GM21717 (cell line): ENCODE data around the gene FLOT2.
"Not testable (repeated sequence)": the region's sequence is repeated elsewhere in the genome, so short reads cannot be mapped to it uniquely, and the experiment has no call there.

Source experiments
- ATAC-seq: cut with Tn5 transposase; IDR thresholded peaks from one replicate; pipeline ENCODE4 v1.9.1; 2021; ENCODE audit warnings: mild to moderate bottlenecking, moderate library complexity; ENCODE audit not compliant: unreplicated experiment

The FLOT2 gene

DNA sequence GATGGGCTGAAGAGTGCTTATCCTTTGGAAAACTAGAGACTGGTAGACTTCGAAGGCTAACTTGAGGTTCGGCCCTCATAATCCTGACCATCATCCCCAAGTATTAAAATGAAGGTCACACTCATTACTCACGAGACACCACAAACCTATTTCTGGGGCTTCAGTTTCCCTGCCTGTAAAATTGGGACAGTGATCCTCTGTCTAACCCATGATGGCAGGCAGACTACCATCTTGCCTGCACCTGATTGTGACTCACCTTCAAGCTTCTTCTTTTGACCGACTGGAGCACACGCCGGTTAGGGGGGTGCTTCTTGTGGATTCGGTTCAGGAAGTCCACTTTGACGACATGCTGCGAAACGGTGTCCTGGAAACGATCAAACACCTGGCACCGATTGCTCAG is 19.5 kb upstream of the FLOT2 start:
- no peak for ATAC-seq

DNA sequence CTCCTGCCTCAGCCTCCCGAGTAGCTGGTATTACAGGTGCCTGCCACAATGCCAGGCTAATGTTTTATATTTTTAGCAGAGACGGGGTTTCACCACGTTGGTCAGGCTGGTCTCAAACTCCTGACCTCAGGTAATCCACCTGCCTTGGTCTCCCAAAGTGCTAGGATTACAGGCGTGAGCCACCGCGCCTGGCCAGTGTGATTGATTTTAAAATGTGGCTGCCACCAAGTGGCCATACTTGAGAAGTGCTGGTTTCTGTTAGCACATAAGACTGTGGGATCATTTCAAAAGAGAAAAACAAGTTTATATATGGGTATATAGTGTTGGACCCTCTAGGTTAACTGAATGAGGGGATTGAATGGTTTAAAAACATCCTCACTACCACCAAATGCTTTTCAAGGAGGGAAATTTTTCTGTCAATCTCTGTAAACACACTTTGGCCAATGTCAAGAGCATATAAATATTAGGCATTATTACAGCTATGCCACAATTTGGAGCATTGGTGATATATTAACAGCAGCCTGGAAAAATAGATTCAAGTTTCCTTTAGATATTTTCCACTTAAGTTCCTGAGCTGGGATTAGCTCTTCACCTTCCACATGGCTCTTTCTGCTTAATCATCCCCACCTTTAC is 18.9 kb upstream of the FLOT2 start:
- no peak for ATAC-seq

DNA sequence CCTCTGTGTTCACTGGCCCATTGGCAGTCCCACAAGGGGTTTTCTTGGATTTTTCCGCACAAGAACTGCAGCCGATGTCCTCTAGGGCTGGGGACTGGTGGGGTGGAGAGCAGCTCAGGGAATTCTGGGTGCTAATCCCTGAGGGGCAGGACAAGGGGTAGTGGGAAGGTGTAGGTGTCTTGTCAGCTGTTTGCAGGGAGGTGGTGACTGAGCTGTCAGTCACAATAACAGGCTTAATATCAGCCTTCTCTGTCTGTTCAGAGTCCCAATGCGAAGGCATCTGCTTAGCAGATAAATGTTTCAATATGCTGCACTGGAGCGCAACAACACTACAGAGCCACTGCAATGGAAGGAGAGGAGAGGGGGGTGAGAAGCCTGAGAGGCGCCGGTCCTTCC is 15.4 kb upstream of the FLOT2 start:
- no peak for ATAC-seq

DNA sequence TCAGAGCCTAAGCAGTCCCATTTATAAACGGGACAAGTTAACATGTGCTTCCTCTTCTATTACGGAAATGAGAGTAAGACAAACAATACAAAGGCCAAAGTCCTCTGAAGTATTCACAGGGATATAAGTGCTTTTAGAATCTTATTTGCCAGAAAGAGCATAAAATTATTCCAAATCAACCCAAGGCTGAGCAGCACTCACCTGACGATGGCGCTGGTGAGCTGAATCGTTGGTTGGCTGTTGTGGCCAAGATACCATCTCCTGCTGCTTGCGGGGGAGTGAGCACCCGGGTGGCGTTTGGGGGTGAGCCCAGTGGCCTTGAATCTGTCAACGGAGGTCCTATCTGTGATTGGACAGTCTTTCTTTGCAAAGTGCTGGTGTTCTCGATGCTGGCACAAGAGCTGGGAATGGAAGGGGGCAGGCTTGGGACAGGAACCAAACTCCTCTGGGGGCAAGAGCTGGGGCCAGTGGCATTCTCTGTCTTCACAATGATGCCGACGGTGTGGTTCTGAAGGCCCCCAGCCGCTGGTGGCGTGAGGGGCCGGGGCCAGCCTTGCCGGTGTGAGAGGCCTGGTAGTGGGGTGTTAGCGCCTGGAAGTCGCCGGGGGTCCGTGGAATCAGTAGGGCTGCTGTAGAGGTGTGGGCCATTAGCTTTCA is 14.9 kb upstream of the FLOT2 start:
- no peak for ATAC-seq

DNA sequence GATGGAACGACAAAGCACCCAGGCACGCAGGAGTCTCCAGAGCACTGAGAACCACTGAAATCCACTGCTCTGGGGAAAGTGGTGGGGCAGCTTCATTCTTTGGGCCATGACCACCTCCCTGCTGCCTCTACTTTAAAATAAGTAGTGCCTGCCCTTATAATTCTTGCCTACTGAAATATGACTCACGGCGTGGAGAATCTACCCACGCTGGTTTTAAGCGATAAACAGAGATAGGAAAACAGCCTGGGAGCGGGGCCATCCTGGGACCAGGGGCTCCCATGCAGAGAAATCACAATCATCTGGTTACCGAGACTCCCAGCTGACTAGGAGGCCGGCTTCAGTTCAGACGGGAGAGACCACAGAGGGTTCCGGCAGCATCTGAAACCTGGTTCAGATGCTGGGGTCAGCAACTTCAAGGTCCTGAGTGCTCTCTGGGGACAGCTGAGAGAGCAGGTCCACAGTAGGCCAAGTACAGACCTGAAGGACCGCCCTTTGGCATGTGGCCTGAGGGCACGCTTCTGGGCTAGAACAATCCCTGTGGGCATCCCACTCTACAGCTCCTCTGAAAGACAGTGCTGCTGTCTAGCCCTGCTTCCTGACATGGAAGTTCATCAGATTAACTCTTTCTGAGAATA is 14.0 kb upstream of the FLOT2 start:
- no peak for ATAC-seq

DNA sequence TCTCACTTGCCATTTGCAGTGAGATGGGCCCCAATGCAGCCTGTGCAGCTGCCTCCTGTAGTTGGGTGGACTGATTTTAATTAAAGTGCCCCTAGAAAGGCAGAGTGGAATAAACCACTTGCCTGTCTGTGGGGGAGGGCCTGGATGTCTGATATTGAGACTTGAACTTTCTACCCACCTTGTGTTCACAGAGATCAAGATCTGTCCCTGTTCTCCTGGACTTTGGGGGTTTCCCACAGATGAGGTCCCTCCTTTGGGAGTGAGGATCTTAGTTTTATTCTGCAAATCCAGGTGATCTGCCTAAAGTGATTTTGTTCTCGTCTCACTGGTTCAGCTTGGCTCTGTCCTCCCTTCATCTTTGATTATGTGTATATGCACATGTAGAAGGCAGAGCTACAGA is 13.0 kb upstream of the FLOT2 start:
- ATAC-seq, result no peak

DNA sequence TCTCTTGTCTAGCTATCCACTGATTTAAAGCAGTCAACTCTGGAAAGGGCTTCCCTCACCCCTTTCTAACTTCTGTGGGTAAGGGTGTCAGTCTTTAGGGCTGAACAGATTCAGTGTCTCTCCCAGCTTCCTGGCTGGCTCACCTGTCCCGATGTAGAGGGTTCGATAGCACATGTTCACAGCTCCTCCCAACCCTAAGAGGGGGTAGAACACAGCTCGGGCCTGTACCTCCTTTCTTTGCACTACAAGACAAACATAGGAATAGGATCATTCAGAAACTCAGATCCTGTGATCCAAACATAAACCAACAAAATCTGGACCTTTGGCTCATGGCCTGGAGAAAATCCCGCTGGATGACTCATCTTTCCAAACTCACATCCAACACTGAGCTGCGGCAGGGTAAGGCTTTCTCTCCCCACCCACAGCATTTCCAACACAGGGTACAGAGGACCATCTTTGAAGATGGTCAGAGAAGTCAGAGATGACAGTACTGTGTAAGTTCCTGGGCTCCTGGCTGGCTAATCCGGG is 11.2 kb upstream of the FLOT2 start:
- ATAC-seq, result no peak

DNA sequence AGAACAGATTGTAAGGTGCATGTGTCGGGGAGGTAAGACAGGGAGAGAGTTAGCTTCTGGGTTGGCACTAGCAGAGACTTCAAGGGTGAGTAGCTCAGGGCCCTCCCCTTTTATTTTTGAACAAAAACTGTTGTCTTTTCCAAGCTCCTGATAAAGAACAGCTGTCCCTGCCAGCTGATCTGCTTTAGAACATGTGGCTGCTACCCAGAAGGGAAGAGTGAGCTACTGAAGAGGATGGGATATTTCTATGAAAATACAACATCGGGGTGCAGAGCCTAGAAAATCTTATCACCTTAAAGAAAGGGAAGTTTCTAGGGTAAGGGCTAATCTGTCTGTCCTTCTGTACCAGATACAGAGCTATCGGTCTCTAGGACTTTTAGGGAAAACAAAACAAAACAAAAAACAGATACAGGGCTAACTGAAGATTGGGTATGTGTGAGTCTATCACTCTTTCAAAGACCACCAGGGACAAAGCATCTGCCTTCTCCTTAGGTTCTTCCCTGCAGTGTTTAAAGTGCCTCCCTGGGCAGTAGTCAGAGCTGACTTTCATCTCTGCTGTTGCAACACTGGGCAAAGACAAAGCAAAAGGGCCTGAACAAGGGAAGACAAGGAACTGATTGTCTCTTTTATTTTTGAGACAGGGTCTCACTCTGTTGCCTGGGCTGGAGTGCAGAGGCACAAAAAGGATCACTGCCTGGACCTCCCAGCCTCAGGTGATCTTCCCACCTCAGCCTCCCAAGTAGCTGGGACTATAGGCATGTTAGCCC is 10.4 kb upstream of the FLOT2 start:
- ATAC-seq, result no peak

DNA sequence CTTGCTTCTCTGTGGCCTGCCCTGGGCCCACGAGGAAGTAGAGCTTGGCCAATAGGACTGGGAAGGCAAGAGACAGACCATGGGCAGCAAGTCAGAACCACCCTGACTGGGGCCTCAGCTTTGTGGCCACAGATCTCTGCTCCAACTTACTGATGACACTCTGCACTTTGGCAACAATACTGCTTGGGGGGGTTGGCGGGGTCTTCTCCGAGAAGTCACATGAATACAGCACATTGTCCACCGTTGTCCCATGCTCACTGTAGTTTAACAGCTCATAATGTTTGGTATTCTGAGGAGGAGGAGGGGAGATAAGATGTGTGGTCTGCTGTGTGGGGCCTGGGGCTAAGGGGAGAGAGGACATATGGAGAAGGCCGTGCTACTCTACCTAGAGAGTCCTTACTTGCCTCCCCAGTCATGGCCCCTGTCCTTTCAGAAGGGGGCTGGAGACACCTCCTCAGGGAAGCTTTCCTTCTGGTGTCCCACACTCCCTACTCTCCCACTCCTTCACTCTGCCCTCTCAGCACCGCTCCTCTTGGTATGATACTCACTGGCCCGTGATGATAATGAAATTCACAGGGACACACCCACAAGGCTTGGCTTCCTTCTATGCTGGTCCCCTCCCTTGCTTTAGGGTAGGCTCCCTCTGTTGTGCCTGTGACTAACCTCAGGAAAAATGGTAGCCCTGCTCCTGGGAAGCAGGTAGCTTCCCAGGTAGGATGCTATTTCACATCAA is 9.3 kb upstream of the FLOT2 start:
- ATAC-seq, result no peak

GRCh38 chr17:28906276-28906675 is 8.7 kb upstream of the FLOT2 start:
- ATAC-seq, result no peak

DNA sequence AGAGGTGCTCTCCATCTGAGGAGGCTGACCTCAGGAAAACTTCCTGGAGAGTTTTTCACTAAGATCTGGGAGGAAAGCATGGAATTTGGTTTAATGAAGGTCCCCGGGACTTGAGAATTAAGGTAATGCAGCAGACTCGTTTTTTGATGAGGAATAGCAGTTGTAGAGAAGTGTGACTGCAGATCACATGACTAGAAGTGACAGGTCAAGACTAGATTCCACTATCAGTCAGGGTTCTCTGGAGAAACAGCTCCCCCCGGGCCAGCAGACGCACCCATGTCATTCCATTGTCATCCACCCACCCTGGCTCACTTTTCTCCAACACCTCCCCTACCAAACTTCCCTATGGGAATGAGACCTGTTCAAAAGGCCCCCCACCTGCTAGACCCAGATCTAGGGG is 7.3 kb upstream of the FLOT2 start:
- ATAC-seq, result no peak

- not testable (repeated sequence) for ATAC-seq
These were observed 6.0 kb upstream of the FLOT2 start for GRCh38 chr17:28903546-28903841.

DNA sequence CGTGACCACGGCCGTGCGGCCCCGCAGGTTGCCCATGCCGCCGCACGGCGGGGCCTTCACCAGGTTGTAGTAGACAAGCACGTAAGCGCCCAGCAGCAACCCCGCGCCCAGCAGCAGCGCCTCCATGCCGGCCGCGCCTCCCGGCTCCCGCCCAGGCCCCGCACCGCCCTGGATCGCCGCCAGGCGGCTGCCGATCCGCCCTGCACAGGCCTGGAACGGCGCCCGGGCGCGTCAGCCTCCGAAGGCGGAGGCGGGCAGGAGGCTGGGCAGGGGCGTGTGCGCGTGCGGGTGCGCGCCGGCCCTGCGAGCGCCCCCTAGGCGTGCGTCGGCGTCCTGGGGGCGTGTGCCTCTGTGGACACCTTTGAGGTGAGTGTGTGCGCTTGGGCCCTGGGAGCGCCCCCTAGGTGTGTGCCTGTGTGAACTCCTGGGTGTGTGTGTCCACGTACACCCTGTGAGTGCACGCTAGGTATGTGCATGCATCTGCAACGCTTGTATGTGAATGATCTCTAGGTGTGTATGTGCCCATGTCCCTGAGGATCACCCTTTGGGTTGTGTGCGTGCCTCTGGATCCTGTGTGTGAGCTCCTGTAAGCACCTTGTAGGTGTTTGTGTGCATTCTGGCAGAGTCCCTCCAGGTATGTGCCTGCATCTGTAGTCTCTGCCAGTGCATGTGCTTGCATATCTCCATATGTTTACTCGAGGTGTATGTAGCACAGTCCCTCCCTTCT is 5.4 kb upstream of the FLOT2 start, which contains the start of gene DHRS13:
Gene DHRS13 (minus strand): TSS at position 261 of the 727 bp plus-strand sequence. CDS start 135 bp downstream, at position 126.
- ATAC-seq, result peak; percentile 71

DNA sequence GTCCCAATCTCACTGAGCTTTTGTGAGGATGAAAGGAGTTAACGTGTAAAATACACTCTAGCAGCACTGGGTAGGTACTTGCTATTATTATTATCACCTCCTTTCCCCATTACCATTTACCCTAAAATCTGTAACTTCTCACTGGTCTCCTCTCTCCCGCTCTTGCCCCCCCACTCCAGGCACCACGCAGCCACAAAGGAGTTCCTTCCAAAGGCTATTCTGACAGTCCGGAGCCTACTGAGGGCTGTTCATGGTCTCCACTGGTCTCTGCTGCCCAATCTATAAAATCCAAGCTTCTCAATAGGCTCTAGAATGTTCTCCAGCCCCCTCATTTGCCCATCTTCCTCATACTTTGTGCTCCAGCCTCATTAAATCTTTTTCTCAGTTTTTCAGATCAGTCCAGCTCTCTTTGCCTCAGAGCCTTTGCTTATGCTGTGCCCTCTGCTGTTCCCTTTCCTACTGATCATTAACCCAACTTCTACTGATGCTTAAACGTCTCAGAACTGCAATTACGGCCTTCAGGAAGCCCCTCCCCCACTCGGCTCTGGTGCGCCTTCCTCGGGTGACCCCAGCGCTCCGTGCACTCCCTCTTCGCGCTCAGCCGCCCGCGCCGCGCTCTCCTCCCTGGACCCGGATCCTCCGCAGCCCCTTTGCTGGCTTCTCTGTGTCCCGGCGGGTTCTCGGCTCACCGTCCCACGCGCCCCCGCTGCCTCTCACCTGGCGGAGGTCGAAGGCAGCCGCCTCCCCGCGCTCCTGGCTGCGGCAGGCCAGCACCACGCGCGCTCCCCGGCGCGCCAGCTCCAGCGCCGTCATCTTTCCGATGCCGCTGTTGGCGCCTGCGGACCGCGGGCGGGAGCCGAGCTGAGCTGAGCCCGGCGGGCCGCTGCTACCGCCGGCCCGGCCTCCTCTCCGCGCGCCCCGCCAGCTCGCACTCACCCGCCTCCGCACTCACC is 4.6 kb upstream of the FLOT2 start:
- peak; percentile 32 for ATAC-seq

DNA sequence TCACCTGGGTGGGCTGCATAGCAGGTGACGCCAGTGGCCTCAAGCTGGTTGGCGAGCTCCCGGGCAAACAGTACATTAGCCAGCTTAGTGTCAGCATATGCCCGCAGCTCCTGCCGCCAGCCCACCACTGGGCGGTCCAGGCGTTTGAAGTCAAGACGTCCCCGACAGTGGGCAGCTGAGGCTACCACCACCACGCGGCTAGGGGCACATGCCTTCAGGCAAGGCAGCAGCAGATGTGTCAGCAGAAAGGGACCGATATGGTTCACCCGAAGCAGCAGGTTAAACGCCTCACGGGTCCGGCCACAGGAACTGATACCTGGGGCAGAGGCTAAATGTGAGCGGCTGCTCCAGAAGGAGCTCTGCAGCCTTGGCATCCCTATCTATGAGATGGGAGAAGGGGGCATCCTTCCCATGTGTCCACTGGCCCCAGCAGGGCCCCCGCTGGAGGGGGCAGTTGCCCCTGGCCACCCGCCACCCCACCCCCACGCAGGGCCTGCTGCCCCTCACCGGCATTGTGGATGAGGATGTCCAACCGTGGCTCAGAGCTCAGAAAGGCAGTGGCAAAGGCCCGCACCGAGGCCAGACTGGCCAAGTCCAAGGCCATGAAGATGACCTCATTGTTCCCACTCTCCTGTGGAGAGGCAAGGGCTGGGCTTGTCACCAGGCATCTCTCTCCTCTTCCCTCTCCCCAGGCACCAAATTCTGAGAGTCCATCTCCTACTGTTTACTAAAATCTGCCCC is 3.6 kb upstream of the FLOT2 start:
- no peak for ATAC-seq

- no peak for ATAC-seq
These were observed 1.8 kb upstream of the FLOT2 start for GRCh38 chr17:28899212-28899815.

- no peak for ATAC-seq
These were observed 1.0 kb upstream of the FLOT2 start for GRCh38 chr17:28898527-28898955.
